NT2/D1 (cell line): Measurements from ENCODE around the gene PGAM1.

Experiments
- SUZ12 ChIP-seq: IDR thresholded peaks from 2 replicates; pipeline ENCODE4 v1.6.1; 2011; ENCODE audit not compliant: insufficient read length, insufficient read depth; ENCODE audit errors: extremely low read depth
- ZNF274 ChIP-seq: IDR thresholded peaks from 2 replicates; pipeline ENCODE4 v1.6.1; 2011; ENCODE audit warnings: mild to moderate bottlenecking, low read depth, low read length

GRCh38 chr10:97428572-97428981, 2.6 kb downstream of the PGAM1 start:
- no peak for TF ChIP-seq SUZ12
- no peak for TF ChIP-seq ZNF274
